Activated naive CD8-positive, alpha-beta T cell treated with anti-CD3 and anti-CD28 coated beads, Interleukin-2, amount 50 U/mL, for 24 hours (primary cell): ENCODE measurements around the gene AIF1.

Experiments used
- ATAC-seq: fragments of 150-1000 bp; cut with Tn5 transposase; one replicate; pipeline ENCODE4 v1.10.0; 2021
- DNase-seq: peaks from one replicate; pipeline ENCODE4 v3.0.0; 2021
- H3K27ac Mint-ChIP-seq: one replicate; pipeline ENCODE4 v1.8.0; 2021; ENCODE audit warnings: mild to moderate bottlenecking, mixed read lengths
- H3K27me3 Mint-ChIP-seq: one replicate; pipeline ENCODE4 v1.8.0; 2021; ENCODE audit warnings: mixed read lengths
- H3K36me3 Mint-ChIP-seq: one replicate; pipeline ENCODE4 v1.8.0; 2021; ENCODE audit warnings: low read depth, mixed read lengths
- H3K4me1 Mint-ChIP-seq: one replicate; pipeline ENCODE4 v1.8.0; 2021; ENCODE audit warnings: mixed read lengths
- H3K4me3 Mint-ChIP-seq: one replicate; pipeline ENCODE4 v1.8.0; 2021; ENCODE audit warnings: mild to moderate bottlenecking, moderate library complexity, mixed read lengths
- H3K9me3 Mint-ChIP-seq: one replicate; pipeline ENCODE4 v1.8.0; 2021; ENCODE audit warnings: mixed read lengths

AIF1 gene

DNA sequence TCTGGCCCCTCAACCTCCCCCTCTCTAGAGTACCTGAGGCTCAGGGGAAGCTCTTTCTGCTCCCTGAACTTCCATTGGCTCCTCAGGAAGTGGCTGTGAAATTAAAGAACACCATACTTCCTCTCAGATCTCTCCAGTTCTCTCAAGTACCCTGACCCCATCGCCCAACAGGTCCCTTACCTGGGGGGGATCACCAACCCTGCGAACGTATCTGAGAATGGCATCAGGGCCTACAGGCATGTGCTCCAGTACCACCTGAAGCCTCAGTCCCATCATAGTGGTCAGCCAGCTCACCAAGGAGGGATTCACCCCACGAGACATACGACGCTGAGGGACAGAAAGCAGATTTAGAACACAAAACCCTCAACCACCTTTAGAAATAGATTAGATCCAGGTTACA is 25.6 kb downstream of the AIF1 start:
- DNase-seq (no peak), ATAC-seq (no peak)
- Mint-ChIP-seq H3K27ac (peak overlapping the region; percentile 75), H3K27me3 (no peaks in the 10 kb centered on the region), H3K4me3 (no peak overlapping the region), H3K36me3 (peaks cover 42% of the 10 kb centered on the region), H3K4me1 (peaks cover 21% of the 10 kb centered on the region), H3K9me3 (no peaks in the 10 kb centered on the region)

- no peak for DNase-seq
- H3K27me3 Mint-ChIP-seq: no peaks in the 10 kb centered on the region
- H3K4me3 Mint-ChIP-seq: no peak overlapping the region
- H3K36me3 Mint-ChIP-seq: peaks cover 41% of the 10 kb centered on the region
- ATAC-seq: no peak
- H3K4me1 Mint-ChIP-seq: peaks cover 22% of the 10 kb centered on the region
- no peaks in the 10 kb centered on the region for H3K9me3 Mint-ChIP-seq
- H3K27ac Mint-ChIP-seq: peak overlapping the region; percentile 25
These were observed 26.3 kb downstream of the AIF1 start for GRCh38 chr6:31641370-31641769.

DNA sequence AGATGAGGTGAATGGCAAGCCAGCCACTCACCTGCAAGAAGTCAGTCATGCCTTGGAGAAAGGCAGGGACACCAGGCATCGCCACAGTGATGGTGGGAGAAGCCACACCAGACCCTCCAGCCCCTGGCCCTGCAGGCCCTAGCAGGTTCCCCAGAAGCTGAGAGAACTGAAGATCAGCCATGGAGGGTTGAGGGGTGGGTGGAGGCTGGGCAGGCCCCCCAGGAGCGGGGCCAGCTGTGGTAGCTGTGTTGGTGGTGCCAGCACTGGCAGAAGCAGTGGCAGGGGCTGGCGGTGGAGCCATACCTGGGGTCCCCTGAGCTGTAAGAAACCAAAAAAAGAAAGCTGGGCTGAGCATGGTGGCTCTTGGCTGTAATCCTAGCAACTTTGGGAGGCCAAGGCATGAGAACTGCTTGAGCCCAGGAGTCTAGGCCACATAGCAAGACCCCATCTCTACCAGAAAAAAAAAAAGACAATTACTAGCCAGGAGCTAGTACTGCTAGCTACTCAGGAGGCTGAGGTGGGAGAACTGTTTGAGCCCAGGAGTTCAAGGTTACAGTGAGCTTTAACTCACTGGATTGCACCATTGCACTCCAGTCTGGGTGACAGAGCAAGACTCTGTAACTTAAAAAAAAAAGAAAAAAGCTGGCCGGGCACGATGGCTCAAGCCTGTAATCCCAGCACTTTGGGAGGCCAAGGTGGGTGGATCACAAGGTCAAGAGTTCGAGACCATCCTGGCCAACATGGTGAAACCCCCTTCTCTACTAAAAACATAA is 27.9 kb downstream of the AIF1 start:
- H3K36me3 Mint-ChIP-seq: peaks cover 40% of the 10 kb centered on the region

DNA sequence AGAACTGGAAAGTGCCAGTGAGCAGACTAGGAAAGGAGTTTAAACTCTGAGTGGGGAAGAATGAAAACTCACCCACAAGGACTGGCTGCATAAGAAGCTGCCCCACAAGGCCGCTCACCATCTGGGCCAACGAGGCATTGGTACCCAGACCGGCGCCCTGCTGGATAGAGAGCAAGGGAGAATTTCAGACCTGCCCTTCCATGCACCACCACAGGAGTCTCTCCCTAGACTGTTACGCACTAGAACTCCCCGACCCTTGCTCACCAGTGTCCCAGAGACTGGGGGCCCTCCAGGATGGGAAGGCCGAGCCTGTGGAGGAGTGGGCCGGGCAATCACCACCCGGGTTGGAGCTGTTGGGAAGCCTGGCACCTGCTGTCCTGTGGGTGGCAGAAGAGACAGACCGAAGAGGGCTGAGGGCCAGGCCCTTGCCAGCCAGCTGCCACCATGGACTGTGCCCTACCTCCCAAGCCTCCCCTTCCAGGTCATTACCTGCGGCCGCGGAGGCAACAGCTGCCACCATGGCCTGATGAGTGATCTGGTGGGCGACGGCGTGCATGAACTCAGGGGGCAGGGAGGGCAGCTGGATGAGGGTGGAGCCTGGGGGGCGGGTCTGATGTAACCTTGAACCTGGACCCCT is 28.9 kb downstream of the AIF1 start:
- H3K27ac Mint-ChIP-seq: no peak overlapping the region
- H3K9me3 Mint-ChIP-seq: no peaks in the 10 kb centered on the region
- no peak for DNase-seq
- peaks cover 40% of the 10 kb centered on the region for H3K36me3 Mint-ChIP-seq
- H3K4me3 Mint-ChIP-seq: no peak overlapping the region
- peaks cover 18% of the 10 kb centered on the region for H3K4me1 Mint-ChIP-seq
- ATAC-seq: no peak
- H3K27me3 Mint-ChIP-seq: no peaks in the 10 kb centered on the region

More for the DNA sequence above, 27.9 kb downstream of the AIF1 start:
- ATAC-seq (no peak), DNase-seq (no peak)
- Mint-ChIP-seq H3K4me3 (no peak overlapping the region), H3K4me1 (peaks cover 22% of the 10 kb centered on the region), H3K27me3 (no peaks in the 10 kb centered on the region), H3K27ac (no peak overlapping the region), H3K9me3 (no peaks in the 10 kb centered on the region)

GRCh38 chr6:31645325-31645724 is 30.3 kb downstream of the AIF1 start:
- Mint-ChIP-seq H3K36me3 (peaks cover 40% of the 10 kb centered on the region), H3K27ac (no peak overlapping the region), H3K9me3 (no peaks in the 10 kb centered on the region), H3K27me3 (no peaks in the 10 kb centered on the region), H3K4me1 (peaks cover 17% of the 10 kb centered on the region), H3K4me3 (no peak overlapping the region)
- ATAC-seq: no peak
- DNase-seq: no peak

DNA sequence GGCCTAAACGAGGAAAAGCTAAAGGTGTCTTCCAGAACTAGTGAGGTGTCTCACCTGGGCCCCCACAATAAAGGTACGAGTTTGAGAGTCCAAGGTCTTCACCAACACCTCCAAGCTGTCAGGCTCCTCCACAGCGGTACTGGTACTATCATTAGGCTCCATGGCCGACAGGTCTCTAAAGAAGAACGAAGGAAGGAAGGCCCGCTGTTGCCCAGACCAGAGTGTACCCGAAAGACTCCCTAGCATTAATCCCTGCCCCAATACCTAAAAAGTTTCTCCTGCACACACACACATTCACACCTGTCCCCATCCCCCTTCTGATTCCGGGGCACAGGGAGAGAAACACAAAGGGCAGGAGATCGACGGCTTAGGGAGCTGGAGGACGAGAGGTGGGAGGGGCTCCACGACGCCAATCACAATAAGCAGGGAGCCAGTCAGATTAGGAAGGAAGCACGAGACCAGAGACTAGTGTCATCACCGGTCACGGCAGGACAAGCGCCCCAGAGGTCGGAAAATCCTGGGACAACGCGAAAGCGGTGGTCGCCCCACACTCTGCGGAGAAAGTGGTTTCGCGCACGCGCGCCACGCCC is 36.7 kb downstream of the AIF1 start:
- peak overlapping the region; percentile 91 for H3K4me3 Mint-ChIP-seq
- H3K27ac Mint-ChIP-seq: peak overlapping the region; percentile 100
- no peaks in the 10 kb centered on the region for H3K9me3 Mint-ChIP-seq
- ATAC-seq (peak; percentile 66), DNase-seq (no peak)
- H3K27me3 Mint-ChIP-seq: no peaks in the 10 kb centered on the region
- peaks cover 35% of the 10 kb centered on the region for H3K36me3 Mint-ChIP-seq
- H3K4me1 Mint-ChIP-seq: peaks cover 51% of the 10 kb centered on the region

- Mint-ChIP-seq H3K27ac (peak overlapping the region; percentile 100), H3K4me3 (peak overlapping the region; percentile 91), H3K27me3 (no peaks in the 10 kb centered on the region), H3K4me1 (peaks cover 63% of the 10 kb centered on the region), H3K9me3 (no peaks in the 10 kb centered on the region), H3K36me3 (peaks cover 34% of the 10 kb centered on the region)
- DNase-seq (peak; percentile 86), ATAC-seq (peak; percentile 60)
These were observed 38.1 kb downstream of the AIF1 start for GRCh38 chr6:31652925-31653724.

DNA sequence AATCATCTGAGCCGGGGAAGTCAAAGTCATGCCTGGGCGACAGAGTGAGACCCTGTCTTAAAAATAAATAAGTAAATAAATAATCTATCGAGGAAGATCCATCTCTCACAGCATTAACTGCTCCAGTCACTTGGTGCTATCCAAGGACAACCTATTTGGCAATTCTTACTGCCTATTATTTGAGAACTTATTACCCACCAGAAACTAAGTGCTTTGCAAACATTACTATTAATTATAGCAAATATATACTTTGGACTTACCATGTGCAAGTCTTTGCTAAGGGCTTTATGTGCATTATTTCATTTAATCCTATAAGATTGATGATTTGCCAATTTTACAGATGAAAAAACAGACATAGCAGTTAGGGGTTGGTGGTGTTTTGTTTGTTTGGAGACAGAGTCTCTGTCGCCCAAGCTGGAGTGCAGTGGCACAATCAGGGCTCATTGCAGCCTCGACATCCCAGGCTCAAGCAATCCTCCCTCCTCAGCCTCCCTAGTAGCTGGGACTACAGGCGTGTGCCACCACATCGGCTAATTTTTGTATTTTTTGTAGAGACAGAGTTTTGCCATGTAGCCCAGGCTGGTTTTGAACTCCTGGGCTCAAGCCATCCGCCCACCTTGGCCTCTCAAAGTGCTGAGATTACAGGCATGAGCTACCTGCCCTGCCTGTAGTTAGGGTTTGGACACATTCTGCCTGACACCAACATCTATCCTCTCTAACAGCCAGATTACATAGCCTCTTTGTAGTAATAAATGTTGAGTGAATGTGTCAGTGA is 39.7 kb downstream of the AIF1 start:
- Mint-ChIP-seq H3K27ac (no peak overlapping the region), H3K36me3 (peaks cover 28% of the 10 kb centered on the region)

DNA sequence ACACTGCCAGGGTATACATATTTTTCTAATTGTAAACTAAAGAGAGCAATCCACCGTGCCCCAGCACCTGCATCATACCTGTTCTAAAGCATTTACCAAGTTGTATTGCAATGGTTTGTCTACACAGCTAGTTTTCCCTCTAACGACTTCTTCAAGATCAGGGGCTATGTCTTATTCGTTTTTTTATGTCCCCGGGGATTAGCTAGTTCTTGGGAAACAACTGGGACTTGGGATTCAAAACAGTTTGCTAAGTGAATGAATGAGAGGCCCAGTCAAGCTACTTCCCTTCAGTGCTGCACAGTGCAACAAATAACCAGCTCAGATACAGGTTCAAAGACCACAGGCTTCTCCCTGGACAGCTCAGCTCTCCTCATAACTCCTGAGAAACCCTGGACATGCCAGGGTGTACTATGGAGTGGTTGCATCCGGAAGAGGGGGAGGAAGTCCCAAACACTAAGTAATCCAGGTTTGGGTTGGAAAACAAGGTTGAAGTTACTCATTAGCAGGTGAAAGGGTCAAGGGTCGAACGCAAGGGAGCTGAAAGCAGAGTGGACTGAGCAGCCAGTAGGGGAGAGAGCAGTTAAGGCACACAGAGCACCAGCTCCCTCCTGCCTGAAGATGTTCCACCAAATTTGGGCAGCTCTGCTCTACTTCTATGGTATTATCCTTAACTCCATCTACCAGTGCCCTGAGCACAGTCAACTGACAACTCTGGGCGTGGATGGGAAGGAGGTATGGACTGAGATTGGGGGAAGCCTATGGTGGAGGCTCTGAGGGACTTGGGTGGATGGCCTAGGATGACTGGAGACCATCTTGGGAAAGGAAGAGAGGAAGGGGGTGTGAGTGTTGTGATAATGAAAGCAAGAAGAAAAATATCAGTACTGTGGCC is 40.6 kb downstream of the AIF1 start, which contains the start of gene APOM:
TSS of gene APOM (plus strand) at position 546 of the 889 bp plus-strand sequence. CDS start at position 619, 73 bp downstream.
- Mint-ChIP-seq H3K36me3 (peaks cover 30% of the 10 kb centered on the region), H3K9me3 (no peaks in the 10 kb centered on the region), H3K4me3 (no peak within 1 kb of the TSS), H3K27me3 (no peaks in the 10 kb centered on the region), H3K4me1 (peaks cover 72% of the 10 kb centered on the region), H3K27ac (peak within 1 kb of the TSS; percentile 54)
- DNase-seq (no peak), ATAC-seq (no peak)

More for the DNA sequence above, 39.7 kb downstream of the AIF1 start:
- H3K4me3 Mint-ChIP-seq: no peak overlapping the region
- DNase-seq (no peak), ATAC-seq (no peak)
- H3K9me3 Mint-ChIP-seq: no peaks in the 10 kb centered on the region
- H3K4me1 Mint-ChIP-seq: peaks cover 75% of the 10 kb centered on the region
- H3K27me3 Mint-ChIP-seq: no peaks in the 10 kb centered on the region

DNA sequence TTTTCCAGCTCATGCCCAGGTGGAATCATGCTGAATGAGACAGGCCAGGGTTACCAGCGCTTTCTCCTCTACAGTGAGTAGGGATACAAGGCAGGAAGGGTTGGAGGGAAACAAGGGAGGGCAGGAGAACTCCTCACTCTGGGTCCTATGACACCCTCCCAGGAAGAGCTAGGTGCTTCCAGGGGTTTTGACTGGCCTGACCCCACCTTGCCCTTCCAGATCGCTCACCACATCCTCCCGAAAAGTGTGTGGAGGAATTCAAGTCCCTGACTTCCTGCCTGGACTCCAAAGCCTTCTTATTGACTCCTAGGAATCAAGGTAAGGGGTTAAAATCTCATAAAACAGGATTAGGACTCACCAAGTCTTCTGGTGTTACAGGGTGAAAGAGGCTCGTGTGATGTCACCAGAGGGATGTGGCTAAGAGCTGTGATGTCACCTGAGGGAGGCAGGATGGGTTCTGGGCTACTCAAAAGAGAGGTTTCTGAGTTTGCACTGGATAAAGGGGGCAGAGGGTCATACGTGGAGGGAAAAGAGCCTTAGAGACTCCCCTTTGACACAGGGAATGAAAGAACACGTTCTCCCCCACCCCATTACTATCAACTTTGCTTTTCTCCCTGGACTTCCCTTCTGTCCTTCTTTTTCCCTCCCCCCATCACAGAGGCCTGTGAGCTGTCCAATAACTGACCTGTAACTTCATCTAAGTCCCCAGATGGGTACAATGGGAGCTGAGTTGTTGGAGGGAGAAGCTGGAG is 42.5 kb downstream of the AIF1 start:
- ATAC-seq (no peak), DNase-seq (no peak)
- peaks cover 32% of the 10 kb centered on the region for H3K36me3 Mint-ChIP-seq
- H3K27me3 Mint-ChIP-seq: no peaks in the 10 kb centered on the region
- peak overlapping the region; percentile 79 for H3K27ac Mint-ChIP-seq
- peaks cover 69% of the 10 kb centered on the region for H3K4me1 Mint-ChIP-seq
- peak overlapping the region; percentile 93 for H3K4me3 Mint-ChIP-seq
- no peaks in the 10 kb centered on the region for H3K9me3 Mint-ChIP-seq

DNA sequence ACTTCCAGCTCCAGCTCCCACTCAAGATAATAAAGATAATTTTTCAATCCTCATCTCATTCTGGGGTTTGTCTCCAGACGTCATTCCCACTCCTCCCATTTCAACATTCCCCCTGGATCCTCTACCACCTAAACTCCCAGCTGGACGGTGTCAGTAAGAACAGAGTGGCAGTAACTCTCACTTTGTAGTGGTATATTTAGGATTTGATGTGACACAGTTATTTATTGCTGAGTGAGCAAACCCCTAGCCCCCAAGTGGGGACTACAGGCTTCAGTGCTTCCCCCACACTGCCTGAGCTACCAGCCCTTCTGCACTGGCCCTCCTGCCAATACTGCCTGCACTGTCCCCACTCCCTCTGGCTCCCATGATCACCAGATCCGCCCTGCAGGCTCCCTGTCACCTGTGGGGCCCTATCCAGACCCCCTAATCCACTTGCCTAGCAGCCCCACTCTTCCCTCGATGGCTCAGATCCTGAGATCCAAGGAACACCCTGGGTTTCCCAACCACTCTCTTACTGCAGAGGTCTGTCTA is 43.2 kb downstream of the AIF1 start:
- H3K9me3 Mint-ChIP-seq: no peaks in the 10 kb centered on the region
- peak overlapping the region; percentile 79 for H3K27ac Mint-ChIP-seq
- ATAC-seq (no peak), DNase-seq (no peak)
- H3K36me3 Mint-ChIP-seq: peaks cover 36% of the 10 kb centered on the region
- H3K27me3 Mint-ChIP-seq: no peaks in the 10 kb centered on the region
- H3K4me1 Mint-ChIP-seq: peaks cover 69% of the 10 kb centered on the region
- peak overlapping the region; percentile 93 for H3K4me3 Mint-ChIP-seq

GRCh38 chr6:31658983-31659648 is 44.1 kb downstream of the AIF1 start:
- Mint-ChIP-seq H3K27ac (peak overlapping the region; percentile 87), H3K27me3 (no peaks in the 10 kb centered on the region), H3K36me3 (peaks cover 45% of the 10 kb centered on the region), H3K9me3 (no peaks in the 10 kb centered on the region), H3K4me3 (peak overlapping the region; percentile 93), H3K4me1 (peaks cover 71% of the 10 kb centered on the region)
- DNase-seq: no peak
- no peak for ATAC-seq
